Panc1 (cell line): ENCODE measurements around the gene VAV3. TPM values are rescaled to one million over a fixed set of nuclear protein-coding genes. Genes with fewer than 3 reads are reported as not detected.

Experiments
- ATAC-seq: fragments of 200-7000 bp; cut with Tn5 transposase; 2 replicates; pipeline ENCODE4 v1.9.1; 2020; ENCODE audit warnings: mild to moderate bottlenecking, moderate library complexity
- BruUV-seq: library from RNA; stranded (reverse); fragments of 400-500 nt; replicated peaks from 2 replicates; lab custom pipeline; 2021; lab: Mats Ljungman, UMichigan
- CTCF ChIA-PET: fragments of 300-600 bp; sonication (Branson Sonifier 250); formaldehyde crosslinking; loops from one replicate; lab custom pipeline; 2022; ENCODE audit warnings: antibody characterized with exemption; lab: Charles Lee
- POLR2A ChIA-PET: fragments of 300-600 bp; sonication (Branson Sonifier 250); formaldehyde crosslinking; loops from one replicate; lab custom pipeline; 2022; ENCODE audit warnings: antibody characterized with exemption; lab: Charles Lee
- DNase-seq: peaks from one replicate; pipeline ENCODE4 v3.0.0-alpha.2; 2010; ENCODE audit warnings: low read depth, low spot score
- H3K27ac ChIP-seq: 2 replicates; pipeline ENCODE4 v1.5.1; 2011; ENCODE audit warnings: mild to moderate bottlenecking, low read length, inconsistent platforms
- H3K27me3 ChIP-seq: fragments of 200-500 bp; sonication (Bioruptor generic); 2 replicates; pipeline ENCODE4 v1.6.0; 2014; ENCODE audit warnings: low read length, inconsistent platforms; ENCODE audit not compliant: control insufficient read depth, insufficient read depth
- H3K36me3 ChIP-seq: fragments of 200-500 bp; sonication (Bioruptor generic); 2 replicates; pipeline ENCODE4 v1.5.1; 2014; ENCODE audit warnings: inconsistent platforms, mild to moderate bottlenecking, low read length, moderate library complexity; ENCODE audit not compliant: control insufficient read depth, insufficient read depth
- H3K4me1 ChIP-seq: 2 replicates; pipeline ENCODE4 v1.5.1; 2011; ENCODE audit warnings: inconsistent platforms, mild to moderate bottlenecking, low read length, moderate library complexity; ENCODE audit not compliant: control insufficient read depth, insufficient read depth
- H3K4me3 ChIP-seq, 2 experiments: 2 replicates each; pipeline ENCODE4 v1.5.1; 2011 to 2012; ENCODE audit warnings: low read depth in 2 of 2, low read length in 2 of 2, mild to moderate bottlenecking in 2 of 2, inconsistent platforms in 1 of 2, moderate library complexity in 1 of 2
- H3K9me3 ChIP-seq: fragments of 200-500 bp; sonication (Bioruptor generic); 2 replicates; pipeline ENCODE4 v1.5.1; 2014; ENCODE audit warnings: low read depth, mild to moderate bottlenecking, inconsistent platforms, low read length, moderate library complexity; ENCODE audit not compliant: control insufficient read depth, insufficient read depth
- CTCF ChIP-seq: fragments of 450-650 bp; IDR thresholded peaks from 2 replicates; pipeline ENCODE4 v1.5.1; 2017; ENCODE audit warnings: mild to moderate bottlenecking
- POLR2AphosphoS5 ChIP-seq: IDR thresholded peaks from 2 replicates; pipeline ENCODE4 v1.6.1; 2012; ENCODE audit warnings: mild to moderate bottlenecking, low read depth, low read length, moderate library complexity
- SIN3A ChIP-seq: IDR thresholded peaks from 2 replicates; pipeline ENCODE4 v1.6.1; 2012; ENCODE audit warnings: low read depth, mild to moderate bottlenecking, low read length, moderate library complexity, borderline replicate concordance; ENCODE audit not compliant: insufficient read depth
- TCF7L2 ChIP-seq: IDR thresholded peaks from 2 replicates; pipeline ENCODE4 v1.6.1; 2011; ENCODE audit warnings: mild to moderate bottlenecking, low read depth, low read length, inconsistent platforms
- in situ Hi-C: cut with HindIII; loops from 2 replicates; pipeline ENCODE4 v1.10.0; 2016; ENCODE audit warnings: low sequenced_read_pairs, low pct_unique_long_range_greater_than_20kb
- intact Hi-C: fragments of 100-400 bp; cut with micrococcal nuclease; formaldehyde crosslinking; loops from one replicate; pipeline ENCODE4 v1.10.0; 2022; ENCODE audit not compliant: unreplicated experiment
- total RNA-seq: library from RNA; stranded (reverse); gene quantifications from one replicate; pipeline ENCODE4 v1.2.1, GENCODE V29; 2021; ENCODE audit not compliant: unreplicated experiment
- TF ChIP-seq, protein P1 (sequence below), 2 experiments: IDR thresholded peaks; 2 replicates each; pipeline ENCODE4 v1.6.1; 2011 to 2012; ENCODE audit warnings: low read depth in 2 of 2, control low read depth in 1 of 2, low read length in 1 of 2, mild to moderate bottlenecking in 1 of 2, moderate library complexity in 1 of 2; ENCODE audit not compliant: insufficient read depth in 1 of 2

Gene VAV3
- total RNA-seq, 1 experiment from 2014 or later = 0.23 TPM

GRCh38 chr1:107835151-107835670 lies 129.8 kb downstream of the VAV3 start:
- in situ Hi-C loops (no loop called here), intact Hi-C loops (no loop called here)

GRCh38 chr1:107833061-107833460 lies 131.9 kb downstream of the VAV3 start:
- Histone ChIP-seq H3K4me3 (no peak overlapping the region), H3K9me3 (no peaks in the 10 kb centered on the region), H3K27me3 (no peaks in the 10 kb centered on the region), H3K4me1 (no peaks in the 10 kb centered on the region), H3K27ac (no peak overlapping the region), H3K36me3 (no peaks in the 10 kb centered on the region)
- in situ Hi-C loops = no loop called here
- ChIA-PET CTCF (no interaction called here), POLR2A (no interaction called here)
- ATAC-seq = no peak
- intact Hi-C loops = no loop called here
- TF ChIP-seq POLR2AphosphoS5 = no peak
- TF ChIP-seq, protein P1, sequence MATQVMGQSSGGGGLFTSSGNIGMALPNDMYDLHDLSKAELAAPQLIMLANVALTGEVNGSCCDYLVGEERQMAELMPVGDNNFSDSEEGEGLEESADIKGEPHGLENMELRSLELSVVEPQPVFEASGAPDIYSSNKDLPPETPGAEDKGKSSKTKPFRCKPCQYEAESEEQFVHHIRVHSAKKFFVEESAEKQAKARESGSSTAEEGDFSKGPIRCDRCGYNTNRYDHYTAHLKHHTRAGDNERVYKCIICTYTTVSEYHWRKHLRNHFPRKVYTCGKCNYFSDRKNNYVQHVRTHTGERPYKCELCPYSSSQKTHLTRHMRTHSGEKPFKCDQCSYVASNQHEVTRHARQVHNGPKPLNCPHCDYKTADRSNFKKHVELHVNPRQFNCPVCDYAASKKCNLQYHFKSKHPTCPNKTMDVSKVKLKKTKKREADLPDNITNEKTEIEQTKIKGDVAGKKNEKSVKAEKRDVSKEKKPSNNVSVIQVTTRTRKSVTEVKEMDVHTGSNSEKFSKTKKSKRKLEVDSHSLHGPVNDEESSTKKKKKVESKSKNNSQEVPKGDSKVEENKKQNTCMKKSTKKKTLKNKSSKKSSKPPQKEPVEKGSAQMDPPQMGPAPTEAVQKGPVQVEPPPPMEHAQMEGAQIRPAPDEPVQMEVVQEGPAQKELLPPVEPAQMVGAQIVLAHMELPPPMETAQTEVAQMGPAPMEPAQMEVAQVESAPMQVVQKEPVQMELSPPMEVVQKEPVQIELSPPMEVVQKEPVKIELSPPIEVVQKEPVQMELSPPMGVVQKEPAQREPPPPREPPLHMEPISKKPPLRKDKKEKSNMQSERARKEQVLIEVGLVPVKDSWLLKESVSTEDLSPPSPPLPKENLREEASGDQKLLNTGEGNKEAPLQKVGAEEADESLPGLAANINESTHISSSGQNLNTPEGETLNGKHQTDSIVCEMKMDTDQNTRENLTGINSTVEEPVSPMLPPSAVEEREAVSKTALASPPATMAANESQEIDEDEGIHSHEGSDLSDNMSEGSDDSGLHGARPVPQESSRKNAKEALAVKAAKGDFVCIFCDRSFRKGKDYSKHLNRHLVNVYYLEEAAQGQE (IDR thresholded peaks at IDR 0.05; ENCODE audit: insufficient read depth in 1 of 2, low read depth in 2 of 2, low read length in 1 of 2) = no peak
- no peak for TF ChIP-seq SIN3A
- BruUV-seq = no TSS peak
- no peak for DNase-seq

More at GRCh38 chr1:107835151-107835670, 129.8 kb downstream of the VAV3 start:
- ATAC-seq (no peak), DNase-seq (no peak)
- Histone ChIP-seq H3K27ac (no peak overlapping the region), H3K36me3 (no peaks in the 10 kb centered on the region), H3K27me3 (no peaks in the 10 kb centered on the region), H3K4me1 (no peaks in the 10 kb centered on the region), H3K9me3 (no peaks in the 10 kb centered on the region), H3K4me3 (no peak overlapping the region)
- TF ChIP-seq, protein P1 (IDR thresholded peaks at IDR 0.05; ENCODE audit: insufficient read depth in 1 of 2, low read depth in 2 of 2, low read length in 1 of 2) = no peak
- TF ChIP-seq POLR2AphosphoS5 (no peak), SIN3A (no peak), TCF7L2 (no peak), CTCF (no peak)
- CTCF ChIA-PET = no interaction called here
- POLR2A ChIA-PET = no interaction called here
- no TSS peak for BruUV-seq
